ENCODE results near the gene HAT1.
"Not testable (repeated sequence)": the region's sequence is repeated elsewhere in the genome, so short reads cannot be mapped to it uniquely, and the experiment has no call there.

HAT1 gene

GRCh38 chr2:171922230-171923022 lies at the start of gene HAT1:
Gene HAT1, plus strand, starts transcription at chr2:171922461. Its CDS starts 40 bp downstream, at chr2:171922501.
- FAIRE-seq = peak; percentile 36

GRCh38 chr2:171874517-171874916 lies 47.7 kb upstream of the HAT1 start:
- FAIRE-seq = no peak

- FAIRE-seq = no peak
Measured at GRCh38 chr2:171874963-171875362, 47.3 kb upstream of the HAT1 start.

- FAIRE-seq = peak; percentile 86
Measured at GRCh38 chr2:171878481-171878993, 43.7 kb upstream of the HAT1 start.

GRCh38 chr2:171879865-171880264 lies 42.4 kb upstream of the HAT1 start:
- peak; percentile 66 for FAIRE-seq

GRCh38 chr2:171880774-171881173 lies 41.5 kb upstream of the HAT1 start:
- peak; percentile 86 for FAIRE-seq

GRCh38 chr2:171882089-171882769 lies 40.0 kb upstream of the HAT1 start:
- FAIRE-seq = no peak

- no peak for FAIRE-seq
Measured at GRCh38 chr2:171883275-171883893, 38.9 kb upstream of the HAT1 start.

GRCh38 chr2:171889333-171889732 lies 32.9 kb upstream of the HAT1 start:
- FAIRE-seq = no peak

GRCh38 chr2:171889808-171890207 lies 32.5 kb upstream of the HAT1 start:
- FAIRE-seq = no peak

GRCh38 chr2:171893196-171893823 lies 29.0 kb upstream of the HAT1 start:
- no peak for FAIRE-seq

- no peak for FAIRE-seq
Measured at GRCh38 chr2:171893824-171894611, 28.2 kb upstream of the HAT1 start, which contains the start of gene SLC25A12. Gene SLC25A12, minus strand, starts transcription at chr2:171894244. Its CDS starts 30 bp downstream, at chr2:171894214.

GRCh38 chr2:171894612-171894947 lies 27.7 kb upstream of the HAT1 start:
- FAIRE-seq = no peak

GRCh38 chr2:171895786-171896185 lies 26.5 kb upstream of the HAT1 start:
- FAIRE-seq = no peak

GRCh38 chr2:171899623-171900282 lies 22.5 kb upstream of the HAT1 start:
- FAIRE-seq = not testable (repeated sequence)

- FAIRE-seq = no peak
Measured at GRCh38 chr2:171902840-171903420, 19.3 kb upstream of the HAT1 start.

GRCh38 chr2:171908235-171908634 lies 14.0 kb upstream of the HAT1 start:
- FAIRE-seq = no peak

- FAIRE-seq = no peak
Measured at GRCh38 chr2:171909266-171909665, 13.0 kb upstream of the HAT1 start.

GRCh38 chr2:171910494-171910893 lies 11.8 kb upstream of the HAT1 start:
- FAIRE-seq = no peak

GRCh38 chr2:171913517-171913916 lies 8.7 kb upstream of the HAT1 start:
- FAIRE-seq = no peak

GRCh38 chr2:171919453-171919852 lies 2.8 kb upstream of the HAT1 start:
- no peak for FAIRE-seq

- FAIRE-seq = no peak
Measured at GRCh38 chr2:171921970-171922229, 361 bp upstream of the HAT1 start.

Data from islet of Langerhans (tissue), 1 donor.